GM12864 (cell line): ENCODE results near the gene HSDL1.

Source experiments
- DNase-seq: peaks from one replicate; pipeline ENCODE4 v3.0.0-alpha.2; 2011; ENCODE audit warnings: low read depth
- H3K4me3 ChIP-seq: 2 replicates; pipeline ENCODE4 v1.5.1; 2011; ENCODE audit warnings: mild to moderate bottlenecking, low read depth, low read length, control low read depth
- CTCF ChIP-seq: IDR thresholded peaks from 2 replicates; pipeline ENCODE4 v1.5.1; 2011; ENCODE audit warnings: low read depth, mild to moderate bottlenecking, moderate library complexity, low read length, control low read depth, inconsistent platforms; ENCODE audit errors: missing control alignments

Gene HSDL1

GRCh38 chr16:84105948-84106740, 38.8 kb downstream of the HSDL1 start:
- DNase-seq: no peak
- H3K4me3 ChIP-seq: no peak overlapping the region
- TF ChIP-seq CTCF: no peak

GRCh38 chr16:84105301-84105815, 39.6 kb downstream of the HSDL1 start:
- DNase-seq: no peak
- no peak for TF ChIP-seq CTCF
- H3K4me3 ChIP-seq: no peak overlapping the region

DNA sequence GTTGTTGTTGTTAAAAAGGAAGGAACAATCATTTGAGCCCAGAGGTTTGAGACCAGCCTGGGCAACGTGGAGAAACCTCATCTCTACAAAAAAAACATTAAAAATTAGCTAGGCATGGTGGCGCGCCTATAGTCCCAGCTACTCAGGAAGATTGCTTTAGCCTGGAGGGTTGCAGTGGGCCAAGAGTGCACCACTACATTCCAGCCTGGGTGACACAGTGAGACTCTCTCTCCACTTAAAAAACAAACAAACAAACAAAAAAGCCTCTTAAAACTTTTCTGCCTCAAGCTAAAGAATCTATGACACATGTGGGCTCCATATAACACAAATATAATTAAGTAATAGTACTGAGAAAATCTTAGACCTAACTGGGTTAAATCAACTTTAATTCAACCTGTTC, 40.7 kb downstream of the HSDL1 start:
- no peak for TF ChIP-seq CTCF
- no peak for DNase-seq
- no peak overlapping the region for H3K4me3 ChIP-seq

GRCh38 chr16:84103678-84104077, 41.3 kb downstream of the HSDL1 start:
- no peak for TF ChIP-seq CTCF
- H3K4me3 ChIP-seq: no peak overlapping the region
- DNase-seq: no peak

- H3K4me3 ChIP-seq: no peak overlapping the region
- no peak for TF ChIP-seq CTCF
- DNase-seq: no peak
These were observed 46.0 kb downstream of the HSDL1 start for GRCh38 chr16:84098939-84099338.

DNA sequence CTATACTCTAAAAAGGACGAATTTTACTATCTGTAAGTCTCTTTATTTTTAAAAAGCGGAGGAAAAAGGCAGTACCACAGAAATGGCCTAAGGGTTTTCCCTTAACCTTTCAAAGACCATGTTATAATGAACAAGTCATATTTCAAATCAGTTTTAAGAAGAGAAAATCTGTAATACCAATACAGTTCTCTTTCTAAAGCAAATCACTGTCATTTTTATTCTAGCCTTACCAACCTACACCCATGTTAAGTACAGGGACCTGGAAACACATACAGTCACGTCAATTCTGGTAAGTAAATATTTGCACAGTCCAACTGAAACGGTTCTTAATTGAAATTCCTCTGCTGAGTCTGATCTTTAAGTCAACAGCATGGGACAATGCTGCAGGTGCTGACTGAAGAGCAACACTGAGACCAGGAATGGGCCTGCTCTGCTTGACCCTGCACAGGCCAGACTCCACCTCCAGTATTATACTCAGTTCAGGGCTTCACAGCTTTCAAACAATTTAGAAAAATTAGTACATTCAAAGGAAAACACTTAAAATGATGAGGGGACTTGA, 48.5 kb downstream of the HSDL1 start:
- DNase-seq: no peak
- no peak overlapping the region for H3K4me3 ChIP-seq
- no peak for TF ChIP-seq CTCF
